Hair follicle dermal papilla cell (primary cell): ENCODE results near the gene FAR1. TPM values are rescaled to one million over a fixed set of nuclear protein-coding genes. Genes with fewer than 3 reads are reported as not detected.

Experiments
- small RNA-seq: library from RNA; depleted of rRNA; stranded (forward); fragments of <200 nt; gene quantifications from one replicate; pipeline ENCODE3, GENCODE V24; 2012
- total RNA-seq: library from RNA; depleted of rRNA; stranded (reverse); fragments of >200 nt; gene quantifications from 2 replicates; pipeline ENCODE4 v1.2.3, GENCODE V29; 2012

Gene FAR1
- total RNA-seq, result 61.3 and 72.4 TPM in 2 replicates

GRCh38 chr11:13668102-13668956 is at the start of gene FAR1:
FAR1 (plus strand) TSS chr11:13668668; CDS start chr11:13694766, 26,098 bp downstream.

Small RNA genes lying within 50 kb of the gene (small RNA-seq; reads per million reads assigned to genes)
- gene AC013828.1 (not detected), gene RF00019 (not detected), gene RPL39P26 (not detected)

Other genes with a start within 250 kb of the FAR1 start
- 40.1 and 42.7 TPM in 2 replicates for gene BTBD10, start 205.4 kb upstream of the FAR1 start, total RNA-seq
- gene PTH, start 172.7 kb upstream of the FAR1 start, total RNA-seq, result not detected in 2 replicates